CD4-positive, alpha-beta T cell treated with Interleukin-4 for 4 hours (primary cell): Measurements from ENCODE around the gene CRYBA2.

Experiments
- DNase-seq: peaks from one replicate; pipeline ENCODE4 v3.0.0-alpha.2; 2020

Gene CRYBA2

DNA sequence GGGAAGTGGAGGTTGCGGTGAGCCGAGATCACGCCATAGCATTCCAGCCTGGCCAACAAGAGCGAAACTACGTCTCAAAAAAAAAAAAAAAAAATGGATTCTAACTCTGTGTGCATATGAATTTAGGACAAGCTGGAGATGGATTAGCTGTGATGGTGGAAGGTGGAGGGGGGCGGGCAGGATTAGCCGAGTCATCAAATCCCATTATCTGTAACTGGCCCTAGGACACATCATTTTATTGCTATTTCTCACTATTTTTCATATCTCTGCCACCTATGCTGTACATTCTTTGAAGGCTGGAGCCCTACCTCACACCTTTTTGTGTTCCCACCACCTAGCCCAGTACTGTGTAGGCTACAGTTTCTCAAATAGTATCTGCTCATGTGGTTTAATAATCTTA, 41.1 kb downstream of the CRYBA2 start:
- no peak for DNase-seq

DNA sequence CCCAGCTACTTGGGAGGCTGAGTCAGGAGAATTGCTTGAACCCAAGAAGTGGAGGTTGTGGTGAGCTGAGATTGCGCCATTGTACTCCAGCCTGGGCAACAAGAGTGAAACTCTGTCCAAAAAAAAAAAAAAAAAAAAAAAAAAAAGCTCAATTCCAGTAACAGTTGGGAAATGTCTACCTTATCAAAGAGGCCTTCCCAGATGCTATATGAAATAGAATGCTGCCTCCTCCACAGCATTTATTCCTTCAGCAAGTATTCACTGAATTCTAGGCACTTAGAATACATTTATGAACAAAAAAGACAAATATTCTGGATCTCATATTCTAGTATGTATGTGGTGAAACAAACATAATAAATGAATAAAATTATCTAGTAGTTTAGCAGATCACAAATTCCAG, 46.6 kb downstream of the CRYBA2 start:
- DNase-seq, result no peak

DNA sequence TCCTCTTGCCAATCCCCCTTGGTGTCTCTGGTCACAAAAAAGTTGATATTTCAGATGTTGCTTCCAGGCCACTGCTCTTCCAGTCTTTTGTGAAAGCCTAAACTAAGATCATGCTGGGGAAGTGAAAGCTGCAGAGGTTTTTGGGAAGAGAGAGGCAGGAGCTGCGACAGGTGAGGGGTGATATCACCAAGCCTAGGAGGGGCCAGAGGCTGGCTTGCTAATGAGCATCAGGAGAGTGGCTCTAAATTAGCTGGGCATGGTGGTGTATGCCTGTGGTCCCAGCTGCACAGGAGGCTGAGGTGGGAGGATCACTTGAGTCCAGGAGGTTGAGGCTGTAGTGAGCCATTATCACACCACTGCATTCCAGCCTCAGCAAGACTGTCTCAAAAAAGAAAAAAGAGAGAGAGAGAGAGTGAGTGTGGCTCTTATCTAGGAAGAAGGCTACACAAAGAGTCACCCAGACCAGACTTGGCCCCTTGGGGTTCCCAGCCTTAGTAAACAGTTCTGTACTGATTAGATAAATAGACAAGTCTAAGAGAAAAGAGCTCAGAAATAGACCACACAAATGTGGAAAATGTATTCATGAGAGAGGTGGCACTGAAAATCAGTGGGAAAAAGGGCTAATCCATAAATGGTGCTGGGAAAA, 48.3 kb downstream of the CRYBA2 start:
- no peak for DNase-seq
